CD14-positive monocyte (primary cell): Measurements from ENCODE around the gene SLC38A2. TPM values are rescaled to one million over a fixed set of nuclear protein-coding genes. Genes with fewer than 3 reads are reported as not detected.

Source experiments
- DNase-seq, 3 donors: peaks; one replicate each; pipeline ENCODE4 v3.0.0-alpha.2; 2011 to 2022
- H2AFZ ChIP-seq: 2 replicates; pipeline ENCODE4 v1.6.0; 2012; ENCODE audit warnings: mild to moderate bottlenecking, low read depth, low read length, inconsistent platforms; ENCODE audit not compliant: insufficient read depth, poor library complexity, severe bottlenecking
- H3K27ac ChIP-seq, 2 donors: 1 replicate in 1 of 2; 2 replicates in 1 of 2; pipeline ENCODE4 v1.5.1; 2012 to 2013; ENCODE audit warnings: low read length in 2 of 2, control low read depth in 1 of 2, inconsistent platforms in 1 of 2, low read depth in 1 of 2, mild to moderate bottlenecking in 1 of 2
- H3K27me3 ChIP-seq, 2 donors: one replicate each; pipeline versions ENCODE4 v1.6.0 to v1.6.1; 2011 to 2013; ENCODE audit warnings: low read length in 2 of 2; ENCODE audit not compliant: control insufficient read depth in 2 of 2, insufficient read depth in 2 of 2
- H3K36me3 ChIP-seq, 2 donors: replicated peaks in 1 of 2; 1 replicate in 1 of 2; 2 replicates in 1 of 2; pipeline versions ENCODE4 v1.5.1 to v1.6.1; 2012 to 2013; ENCODE audit warnings: low read length in 2 of 2, control low read depth in 1 of 2, inconsistent platforms in 1 of 2, mild to moderate bottlenecking in 1 of 2; ENCODE audit not compliant: insufficient read depth in 2 of 2, control insufficient read depth in 1 of 2
- H3K4me1 ChIP-seq, 2 donors: 1 replicate in 1 of 2; 2 replicates in 1 of 2; pipeline versions ENCODE4 v1.5.1 to v1.6.1; 2012 to 2013; ENCODE audit warnings: low read length in 2 of 2, control low read depth in 1 of 2, inconsistent platforms in 1 of 2, mild to moderate bottlenecking in 1 of 2, moderate library complexity in 1 of 2; ENCODE audit not compliant: insufficient read depth in 2 of 2, control insufficient read depth in 1 of 2
- H3K4me2 ChIP-seq: replicated peaks from 2 replicates; pipeline ENCODE3; 2012; ENCODE audit warnings: low read length, moderate library complexity, mild to moderate bottlenecking; ENCODE audit not compliant: poor library complexity, severe bottlenecking; ENCODE audit errors: extremely low read depth
- H3K4me3 ChIP-seq, 3 experiments: fragments of 200-600 bp in 1 of 3; sonication (generic) in 1 of 3; replicated peaks in 1 of 3; 1 replicate in 2 of 3; 2 replicates in 1 of 3; pipeline ENCODE4 v1.5.1; 2011 to 2013; ENCODE audit warnings: low read length in 3 of 3, mild to moderate bottlenecking in 3 of 3, control low read depth in 2 of 3, low read depth in 2 of 3, inconsistent platforms in 1 of 3, moderate library complexity in 1 of 3
- H3K79me2 ChIP-seq: 2 replicates; pipeline ENCODE4 v1.6.0; 2012; ENCODE audit warnings: mild to moderate bottlenecking, control low read depth, inconsistent platforms, low read length, moderate library complexity; ENCODE audit not compliant: insufficient read depth
- H3K9ac ChIP-seq: 2 replicates; pipeline ENCODE4 v1.6.0; 2017; ENCODE audit warnings: low read length, mild to moderate bottlenecking; ENCODE audit not compliant: insufficient read depth, poor library complexity, severe bottlenecking
- H3K9me3 ChIP-seq, 2 donors: replicated peaks in 1 of 2; 1 replicate in 1 of 2; 2 replicates in 1 of 2; pipeline versions ENCODE4 v1.5.1 to v1.6.1; 2012 to 2013; ENCODE audit warnings: low read length in 2 of 2, control low read depth in 1 of 2; ENCODE audit not compliant: control insufficient read depth in 1 of 2, insufficient read depth in 1 of 2
- H4K20me1 ChIP-seq: 2 replicates; pipeline ENCODE4 v1.6.0; 2012; ENCODE audit warnings: mild to moderate bottlenecking, low read length, control low read depth, moderate library complexity; ENCODE audit not compliant: insufficient read depth
- H3K27ac Mint-ChIP-seq, 7 donors: one replicate each; pipeline ENCODE4 v1.8.0; 2020; ENCODE audit warnings: mild to moderate bottlenecking in 7 of 7, mixed read lengths in 7 of 7, moderate library complexity in 6 of 7, inconsistent platforms in 2 of 7
- H3K27me3 Mint-ChIP-seq, 3 donors: one replicate each; pipeline ENCODE4 v1.8.0; 2021 to 2022; ENCODE audit warnings: low read depth in 3 of 3, mild to moderate bottlenecking in 3 of 3, mixed read lengths in 3 of 3, moderate library complexity in 3 of 3, inconsistent platforms in 1 of 3
- H3K36me3 Mint-ChIP-seq, 2 donors: one replicate each; pipeline ENCODE4 v1.8.0; 2020; ENCODE audit warnings: mixed read lengths in 2 of 2, inconsistent platforms in 1 of 2, mild to moderate bottlenecking in 1 of 2
- H3K4me1 Mint-ChIP-seq: one replicate; pipeline ENCODE4 v1.8.0; 2020; ENCODE audit warnings: mild to moderate bottlenecking, mixed read lengths
- H3K4me3 Mint-ChIP-seq, 2 donors: one replicate each; pipeline ENCODE4 v1.8.0; 2020; ENCODE audit warnings: mild to moderate bottlenecking in 2 of 2, mixed read lengths in 2 of 2, moderate library complexity in 1 of 2
- H3K9me3 Mint-ChIP-seq, 7 donors: one replicate each; pipeline ENCODE4 v1.8.0; 2020 to 2022; ENCODE audit warnings: mixed read lengths in 7 of 7, mild to moderate bottlenecking in 6 of 7, moderate library complexity in 6 of 7, inconsistent platforms in 2 of 7
- WGBS: methylation state at CpG from one replicate; pipeline ENCODE4 v1.1.5; 2013; ENCODE audit warnings: missing lambda C conversion rate; ENCODE audit not compliant: insufficient coverage; 5-methylcytosine and 5-hydroxymethylcytosine counted together
- intact Hi-C, 2 donors: fragments of 100-400 bp; cut with micrococcal nuclease; formaldehyde crosslinking; loops; one replicate each; pipeline versions ENCODE4 v1.15.0 to v1.15.1; 2023
- polyA plus RNA-seq, 3 donors: library from polyadenylated mRNA; depleted of rRNA in 1 of 3; unstranded in 2 of 3; stranded (reverse) in 1 of 3; fragments of 300-500 nt in 2 of 3; fragments of >200 nt in 1 of 3; fragmentation: Illumina TruSeq in 2 of 3; gene quantifications; 1 replicate in 2 of 3; 2 replicates in 1 of 3; pipeline ENCODE4 v1.2.3, GENCODE V29; 2012 to 2021
- TF ChIP-seq, protein P1 (sequence below): fragments of 200-600 bp; IDR thresholded peaks from one replicate; pipeline ENCODE4 v1.8.0; 2022; ENCODE audit warnings: antibody characterized with exemption, mild to moderate bottlenecking

The SLC38A2 gene
- polyA plus RNA-seq, 3 donors, result 33.8 to 116 (median 48.7) TPM

DNA sequence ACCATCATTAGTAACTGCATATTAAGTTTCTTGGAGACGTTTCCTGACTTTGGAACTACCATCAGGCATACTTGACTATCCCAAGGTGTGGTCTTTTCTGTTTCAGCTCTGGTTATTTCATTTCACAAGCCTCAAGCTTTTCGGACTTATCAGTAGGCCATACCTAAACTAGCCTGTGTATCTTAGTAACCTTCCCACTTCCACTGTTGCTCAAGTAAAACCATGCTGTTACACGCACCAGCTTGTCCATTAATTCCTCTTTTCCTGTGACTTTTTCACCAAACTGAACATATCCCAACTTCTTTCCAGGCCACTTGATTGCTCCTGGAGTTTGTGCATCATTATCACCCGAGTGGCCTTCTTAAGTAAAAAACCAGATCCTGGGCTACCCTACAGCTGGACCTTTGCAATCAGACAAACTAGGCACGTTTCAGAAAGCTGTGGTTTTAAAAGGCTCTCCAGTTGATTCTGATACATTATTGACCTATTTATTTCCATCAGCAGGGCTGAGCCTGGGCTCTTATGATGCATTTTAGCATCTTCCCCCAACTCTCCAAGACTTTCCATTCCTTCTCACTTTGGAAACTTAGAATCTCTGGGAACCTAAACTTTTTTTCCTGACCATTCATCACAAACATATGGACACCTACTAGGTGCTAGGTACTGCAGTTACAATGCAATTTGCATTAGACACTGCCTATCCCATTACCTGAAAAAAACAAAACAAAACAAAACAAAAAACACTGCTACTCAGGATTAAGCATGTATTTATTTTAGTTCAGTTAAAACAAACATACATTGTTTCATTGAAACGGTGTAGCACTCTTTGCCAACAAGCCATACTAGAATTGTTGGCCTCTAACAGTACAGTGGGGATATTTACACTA lies 14.9 kb downstream of the SLC38A2 start:
- Mint-ChIP-seq H3K4me3 (no peak overlapping the region), H3K4me1 (peaks cover 23% of the 10 kb centered on the region), H3K9me3 (no peaks in the 10 kb centered on the region), H3K27ac (peak overlapping the region in 2 of 7 donors; percentile 2 to 65), H3K36me3 (peaks cover 38 to 40% of the 10 kb centered on the region in 2 donors), H3K27me3 (no peaks in the 10 kb centered on the region)
- Histone ChIP-seq H3K4me3 (no peak overlapping the region), H3K27ac (no peak overlapping the region), H3K9ac (no peak overlapping the region), H4K20me1 (peaks cover 53% of the 10 kb centered on the region), H3K4me1 (peaks cover 12 to 15% of the 10 kb centered on the region in 2 donors), H3K36me3 (peaks cover 41 to 44% of the 10 kb centered on the region in 2 donors), H3K4me2 (no peak overlapping the region), H3K9me3 (no peaks in the 10 kb centered on the region), H3K27me3 (no peaks in the 10 kb centered on the region), H2AFZ (no peak overlapping the region), H3K79me2 (peaks cover 14% of the 10 kb centered on the region)
- intact Hi-C loops, result no loop called here
- WGBS, result 52% methylated on average over 5 of the region's 6 CpGs
- DNase-seq, result no peak
- TF ChIP-seq, protein P1, sequence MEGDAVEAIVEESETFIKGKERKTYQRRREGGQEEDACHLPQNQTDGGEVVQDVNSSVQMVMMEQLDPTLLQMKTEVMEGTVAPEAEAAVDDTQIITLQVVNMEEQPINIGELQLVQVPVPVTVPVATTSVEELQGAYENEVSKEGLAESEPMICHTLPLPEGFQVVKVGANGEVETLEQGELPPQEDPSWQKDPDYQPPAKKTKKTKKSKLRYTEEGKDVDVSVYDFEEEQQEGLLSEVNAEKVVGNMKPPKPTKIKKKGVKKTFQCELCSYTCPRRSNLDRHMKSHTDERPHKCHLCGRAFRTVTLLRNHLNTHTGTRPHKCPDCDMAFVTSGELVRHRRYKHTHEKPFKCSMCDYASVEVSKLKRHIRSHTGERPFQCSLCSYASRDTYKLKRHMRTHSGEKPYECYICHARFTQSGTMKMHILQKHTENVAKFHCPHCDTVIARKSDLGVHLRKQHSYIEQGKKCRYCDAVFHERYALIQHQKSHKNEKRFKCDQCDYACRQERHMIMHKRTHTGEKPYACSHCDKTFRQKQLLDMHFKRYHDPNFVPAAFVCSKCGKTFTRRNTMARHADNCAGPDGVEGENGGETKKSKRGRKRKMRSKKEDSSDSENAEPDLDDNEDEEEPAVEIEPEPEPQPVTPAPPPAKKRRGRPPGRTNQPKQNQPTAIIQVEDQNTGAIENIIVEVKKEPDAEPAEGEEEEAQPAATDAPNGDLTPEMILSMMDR, result no peak

DNA sequence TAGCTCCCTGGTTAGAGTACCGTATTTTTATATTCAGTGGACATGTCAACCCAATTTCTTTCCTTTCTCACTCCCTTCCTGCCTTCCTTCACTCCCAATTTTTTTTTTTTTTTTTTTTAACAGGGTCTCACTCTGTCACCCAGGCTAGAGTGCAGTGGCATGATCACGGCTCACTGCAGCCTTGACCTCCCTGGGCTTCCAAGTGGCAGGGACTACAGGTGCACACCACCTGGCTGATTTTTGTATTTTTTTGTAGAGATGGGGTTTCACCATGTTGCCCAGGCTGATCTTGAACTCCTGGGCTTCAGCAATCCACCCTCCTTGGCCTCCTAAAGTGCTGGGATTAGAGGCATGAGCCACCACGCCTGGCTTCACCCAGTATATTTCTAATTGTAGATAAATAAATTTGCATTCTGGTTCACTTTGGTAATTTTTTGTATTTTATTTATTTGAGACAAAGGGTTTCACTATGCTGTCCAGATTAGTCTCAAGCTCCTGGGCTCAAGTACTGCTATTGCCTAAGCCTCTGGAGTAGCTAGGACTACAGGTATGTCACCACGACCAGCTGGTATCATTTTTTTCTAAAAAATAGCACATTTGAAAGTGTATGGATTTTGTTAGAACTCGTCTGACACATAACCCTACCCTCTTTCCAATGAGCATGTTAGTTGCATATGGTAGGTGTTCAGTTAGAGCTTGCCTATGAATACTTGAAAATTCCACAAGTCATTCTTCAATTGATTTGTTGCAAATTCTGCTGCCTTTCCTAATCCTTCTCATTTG lies 15.7 kb downstream of the SLC38A2 start:
- intact Hi-C loops, result no loop called here
- Histone ChIP-seq H3K27ac (no peak overlapping the region), H3K79me2 (peaks cover 8% of the 10 kb centered on the region), H3K4me3 (no peak overlapping the region), H4K20me1 (peaks cover 45% of the 10 kb centered on the region), H3K9ac (no peak overlapping the region), H3K27me3 (no peaks in the 10 kb centered on the region), H2AFZ (no peak overlapping the region), H3K4me2 (no peak overlapping the region), H3K4me1 (peaks cover 12 to 13% of the 10 kb centered on the region in 2 donors), H3K36me3 (peaks cover 33 to 35% of the 10 kb centered on the region in 2 donors), H3K9me3 (no peaks in the 10 kb centered on the region)
- DNase-seq, result no peak
- TF ChIP-seq, protein P1, result no peak
- H3K27me3 Mint-ChIP-seq, result no peaks in the 10 kb centered on the region
- H3K4me3 Mint-ChIP-seq, result no peak overlapping the region
- peaks cover 17% of the 10 kb centered on the region for H3K4me1 Mint-ChIP-seq
- H3K36me3 Mint-ChIP-seq, result peaks cover 29 to 32% of the 10 kb centered on the region in 2 donors
- WGBS, result no CpG with 5 or more reads among the region's 5 CpGs
- no peaks in the 10 kb centered on the region for H3K9me3 Mint-ChIP-seq
- peak overlapping the region in 1 of 7 donors; percentile 44 for H3K27ac Mint-ChIP-seq
